ENCODE data around the gene CAST.

GRCh38 chr5:96679293-96679692, 17.1 kb downstream of the CAST start:
- no peak for TF ChIP-seq CTCF (IDR thresholded peaks at IDR 0.05)
- TF ChIP-seq MYC (IDR thresholded peaks at IDR 0.05; ENCODE audit: borderline replicate concordance, low read length): no peak
- no peak for TF ChIP-seq RARB (CRISPR knock-in tag; IDR thresholded peaks at IDR 0.05)
- no peak for TF ChIP-seq POLR2A (IDR thresholded peaks at IDR 0.05; ENCODE audit: low read length)
- no peak for TF ChIP-seq RCOR1 (IDR thresholded peaks at IDR 0.05; ENCODE audit: low read depth, low read length)
- TF ChIP-seq, protein P1, sequence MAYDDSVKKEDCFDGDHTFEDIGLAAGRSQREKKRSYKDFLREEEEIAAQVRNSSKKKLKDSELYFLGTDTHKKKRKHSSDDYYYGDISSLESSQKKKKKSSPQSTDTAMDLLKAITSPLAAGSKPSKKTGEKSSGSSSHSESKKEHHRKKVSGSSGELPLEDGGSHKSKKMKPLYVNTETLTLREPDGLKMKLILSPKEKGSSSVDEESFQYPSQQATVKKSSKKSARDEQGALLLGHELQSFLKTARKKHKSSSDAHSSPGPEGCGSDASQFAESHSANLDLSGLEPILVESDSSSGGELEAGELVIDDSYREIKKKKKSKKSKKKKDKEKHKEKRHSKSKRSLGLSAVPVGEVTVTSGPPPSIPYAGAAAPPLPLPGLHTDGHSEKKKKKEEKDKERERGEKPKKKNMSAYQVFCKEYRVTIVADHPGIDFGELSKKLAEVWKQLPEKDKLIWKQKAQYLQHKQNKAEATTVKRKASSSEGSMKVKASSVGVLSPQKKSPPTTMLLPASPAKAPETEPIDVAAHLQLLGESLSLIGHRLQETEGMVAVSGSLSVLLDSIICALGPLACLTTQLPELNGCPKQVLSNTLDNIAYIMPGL (CRISPR knock-in tag; IDR thresholded peaks at IDR 0.05; ENCODE audit: borderline replicate concordance): no peak
